IMR-90 (cell line): Measurements from ENCODE around the gene AAK1. TPM values are rescaled to one million over a fixed set of nuclear protein-coding genes. Genes with fewer than 3 reads are reported as not detected.
A peak's percentile ranks its signal among the peaks of the same experiment; 100 is the strongest.

ENCODE experiments used
- ATAC-seq: fragments of 200-7000 bp; cut with Tn5 transposase; 2 replicates; pipeline ENCODE4 v1.9.1; 2020; ENCODE audit warnings: low read depth, mild to moderate bottlenecking, moderate library complexity
- BruUV-seq: library from RNA; stranded (reverse); fragments of 400-500 nt; replicated peaks from 2 replicates; lab custom pipeline; 2021; lab: Mats Ljungman, UMichigan
- CTCF ChIA-PET: fragments of 300-600 bp; formaldehyde crosslinking; extraction: SDS; loops from one replicate; lab custom pipeline; 2021; ENCODE audit warnings: antibody characterized with exemption; lab: Yijun Ruan, JAX
- POLR2A ChIA-PET: fragments of 300-600 bp; sonication (Branson Sonifier 250); formaldehyde crosslinking; loops from one replicate; lab custom pipeline; 2022; ENCODE audit warnings: antibody characterized with exemption; ENCODE audit not compliant: unreplicated experiment; lab: Charles Lee
- DNase-seq: peaks from one replicate; pipeline ENCODE4 v3.0.0; 2013
- H2AFZ ChIP-seq: replicated peaks from 2 replicates; pipeline ENCODE3; 2013; ENCODE audit warnings: low read length, mild to moderate bottlenecking; ENCODE audit not compliant: poor library complexity
- H2AK5ac ChIP-seq: 2 replicates; pipeline ENCODE4 v1.6.1; 2013; ENCODE audit warnings: low read depth, low read length, inconsistent platforms
- H2AK9ac ChIP-seq: replicated peaks from 2 replicates; pipeline ENCODE3; 2013; ENCODE audit warnings: mild to moderate bottlenecking, low read depth, low read length, moderate library complexity; ENCODE audit not compliant: poor library complexity
- H2BK120ac ChIP-seq: 2 replicates; pipeline ENCODE4 v1.6.1; 2013; ENCODE audit warnings: low read depth, low read length, inconsistent platforms
- H2BK15ac ChIP-seq: 3 replicates; pipeline ENCODE4 v1.6.1; 2013; ENCODE audit warnings: low read depth, low read length, inconsistent platforms
- H2BK20ac ChIP-seq: 2 replicates; pipeline ENCODE4 v1.6.1; 2013; ENCODE audit warnings: low read depth, mild to moderate bottlenecking, inconsistent platforms, low read length, moderate library complexity
- H2BK5ac ChIP-seq: 2 replicates; pipeline ENCODE4 v1.6.1; 2013; ENCODE audit warnings: mild to moderate bottlenecking, low read depth, low read length, inconsistent platforms; ENCODE audit not compliant: poor library complexity, severe bottlenecking
- H3K14ac ChIP-seq: replicated peaks from 2 replicates; pipeline ENCODE4 v1.6.1; 2013; ENCODE audit warnings: low read depth, low read length, inconsistent platforms
- H3K18ac ChIP-seq: 2 replicates; pipeline ENCODE4 v1.6.1; 2013; ENCODE audit warnings: low read depth, low read length, control low read depth
- H3K23ac ChIP-seq: 2 replicates; pipeline ENCODE4 v1.6.1; 2013; ENCODE audit warnings: low read depth, low read length, inconsistent platforms
- H3K27ac ChIP-seq: 2 replicates; pipeline ENCODE4 v1.5.1; 2013; ENCODE audit warnings: mild to moderate bottlenecking, control low read depth, low read length; ENCODE audit not compliant: insufficient read depth
- H3K27me3 ChIP-seq: 2 replicates; pipeline ENCODE4 v1.6.1; 2013; ENCODE audit warnings: low read length; ENCODE audit not compliant: control insufficient read depth, insufficient read depth
- H3K36me3 ChIP-seq: 2 replicates; pipeline ENCODE4 v1.6.1; 2013; ENCODE audit warnings: low read length, mixed read lengths; ENCODE audit not compliant: control insufficient read depth, insufficient read depth
- H3K4ac ChIP-seq: 2 replicates; pipeline ENCODE4 v1.6.1; 2013; ENCODE audit warnings: low read depth, low read length, inconsistent platforms
- H3K4me1 ChIP-seq: 2 replicates; pipeline ENCODE4 v1.6.1; 2013; ENCODE audit warnings: low read length, mixed read lengths; ENCODE audit not compliant: control insufficient read depth, insufficient read depth
- H3K4me2 ChIP-seq: 2 replicates; pipeline ENCODE4 v1.6.1; 2013; ENCODE audit warnings: low read depth, mild to moderate bottlenecking, control low read depth, low read length, moderate library complexity
- H3K4me3 ChIP-seq: 2 replicates; pipeline ENCODE4 v1.5.1; 2013; ENCODE audit warnings: low read depth, mild to moderate bottlenecking, control low read depth, low read length, moderate library complexity; ENCODE audit not compliant: insufficient read depth
- H3K56ac ChIP-seq: 2 replicates; pipeline ENCODE4 v1.6.1; 2013; ENCODE audit warnings: low read length, inconsistent platforms; ENCODE audit not compliant: insufficient read depth; ENCODE audit errors: extremely low read depth
- H3K79me1 ChIP-seq, 2 experiments: 2 replicates each; pipeline ENCODE4 v1.6.1; 2013; ENCODE audit warnings: low read length in 2 of 2, inconsistent platforms in 1 of 2, low read depth in 1 of 2
- H3K9ac ChIP-seq: 2 replicates; pipeline ENCODE4 v1.6.1; 2013; ENCODE audit warnings: low read depth, low read length, control low read depth
- H3K9me1 ChIP-seq: 2 replicates; pipeline ENCODE4 v1.6.1; 2013; ENCODE audit warnings: low read length, inconsistent platforms; ENCODE audit not compliant: insufficient read depth
- H3K9me3 ChIP-seq: 2 replicates; pipeline ENCODE4 v1.6.1; 2013; ENCODE audit warnings: low read length; ENCODE audit not compliant: control insufficient read depth, insufficient read depth
- H4K20me1 ChIP-seq: 2 replicates; pipeline ENCODE4 v1.6.1; 2013; ENCODE audit warnings: low read length, inconsistent platforms; ENCODE audit not compliant: insufficient read depth
- H4K5ac ChIP-seq: 2 replicates; pipeline ENCODE4 v1.6.1; 2013; ENCODE audit warnings: mild to moderate bottlenecking, low read depth, low read length, control low read depth
- H4K8ac ChIP-seq, 2 experiments: 2 replicates each; pipeline ENCODE4 v1.6.1; 2013; ENCODE audit warnings: low read depth in 2 of 2, low read length in 2 of 2, control low read depth in 1 of 2, inconsistent platforms in 1 of 2
- H4K91ac ChIP-seq: 2 replicates; pipeline ENCODE4 v1.6.1; 2013; ENCODE audit warnings: low read depth, low read length, inconsistent platforms; ENCODE audit not compliant: insufficient read depth
- BHLHE40 ChIP-seq: fragments of 150-350 bp; IDR thresholded peaks from 2 replicates; pipeline ENCODE4 v1.6.1; 2016; ENCODE audit warnings: mild to moderate bottlenecking, low read depth, low read length
- CEBPB ChIP-seq: IDR thresholded peaks from 2 replicates; pipeline ENCODE4 v1.6.1; 2012; ENCODE audit warnings: low read depth, low read length, improper control_type of control experiment
- CHD1 ChIP-seq: IDR thresholded peaks from 2 replicates; pipeline ENCODE4 v1.6.1; 2012; ENCODE audit warnings: low read depth, low read length, improper control_type of control experiment
- NFE2L2 ChIP-seq: fragments of 150-350 bp; IDR thresholded peaks from 2 replicates; pipeline ENCODE4 v1.6.1; 2016; ENCODE audit warnings: low read depth, mild to moderate bottlenecking, low read length
- POLR2A ChIP-seq: IDR thresholded peaks from 2 replicates; pipeline ENCODE4 v1.6.1; 2012; ENCODE audit warnings: mild to moderate bottlenecking, low read depth, low read length
- RAD21 ChIP-seq: IDR thresholded peaks from 2 replicates; pipeline ENCODE4 v1.6.1; 2012; ENCODE audit warnings: low read length, improper control_type of control experiment
- RCOR1 ChIP-seq: IDR thresholded peaks from 2 replicates; pipeline ENCODE4 v1.6.1; 2012; ENCODE audit warnings: mild to moderate bottlenecking, low read length, improper control_type of control experiment; ENCODE audit not compliant: insufficient replicate concordance
- RFX5 ChIP-seq: IDR thresholded peaks from 2 replicates; pipeline ENCODE4 v1.8.0; 2012; ENCODE audit warnings: low read depth, mild to moderate bottlenecking, low read length, moderate library complexity
- SMC3 ChIP-seq: fragments of 150-350 bp; IDR thresholded peaks from 2 replicates; pipeline ENCODE4 v1.6.1; 2016; ENCODE audit warnings: low read depth, mild to moderate bottlenecking, antibody characterized with exemption, low read length, moderate library complexity
- WGBS, 2 experiments: methylation state at CpG; one replicate each; pipeline versions ENCODE4 v1.1.5 to v1.1.7; 2013; ENCODE audit warnings: missing lambda C conversion rate in 2 of 2; ENCODE audit not compliant: insufficient read length in 1 of 2; ENCODE audit errors: extremely low coverage in 2 of 2; 5-methylcytosine and 5-hydroxymethylcytosine counted together
- dilution Hi-C: fragments of 300-500 bp; cut with HindIII; formaldehyde crosslinking; loops from one replicate; pipeline ENCODE4 v1.14.3; 2018; ENCODE audit warnings: low sequenced_read_pairs; ENCODE audit not compliant: unreplicated experiment
- in situ Hi-C: fragments of 300-500 bp; cut with MboI; formaldehyde crosslinking; loops from 3 replicates; pipeline ENCODE4 v1.14.3; 2019; ENCODE audit warnings: low sequenced_read_pairs, inconsistent platforms, mixed read lengths
- intact Hi-C: fragments of 100-400 bp; cut with micrococcal nuclease; formaldehyde crosslinking; loops from 2 replicates; pipeline ENCODE4 v1.10.0; 2022
- polyA plus RNA-seq, 3 experiments: library from polyadenylated mRNA; depleted of rRNA; stranded (reverse); fragments of >200 nt; gene quantifications; 2 replicates each; pipeline ENCODE4 v1.2.3, GENCODE V29; 2012; ENCODE audit warnings: low replicate concordance in 1 of 3
- total RNA-seq: library from RNA; depleted of rRNA; stranded (reverse); fragments of >200 nt; gene quantifications from 2 replicates; pipeline ENCODE4 v1.2.3, GENCODE V29; 2012
- TF ChIP-seq, protein P1 (sequence below): conservative IDR thresholded peaks from 2 replicates; pipeline ENCODE4 v1.5.1; 2012; ENCODE audit warnings: mild to moderate bottlenecking, low read depth, low read length, improper control_type of control experiment
- TF ChIP-seq, protein P2 (sequence below): fragments of 150-350 bp; IDR thresholded peaks from 2 replicates; pipeline ENCODE4 v1.6.1; 2016; ENCODE audit warnings: low read depth, mild to moderate bottlenecking, low read length, moderate library complexity, borderline replicate concordance

Gene AAK1
- total and polyA plus RNA-seq, 2 of the 4 experiments (the other 2 are of a cell fraction): 21.9 to 26.5 TPM

DNA sequence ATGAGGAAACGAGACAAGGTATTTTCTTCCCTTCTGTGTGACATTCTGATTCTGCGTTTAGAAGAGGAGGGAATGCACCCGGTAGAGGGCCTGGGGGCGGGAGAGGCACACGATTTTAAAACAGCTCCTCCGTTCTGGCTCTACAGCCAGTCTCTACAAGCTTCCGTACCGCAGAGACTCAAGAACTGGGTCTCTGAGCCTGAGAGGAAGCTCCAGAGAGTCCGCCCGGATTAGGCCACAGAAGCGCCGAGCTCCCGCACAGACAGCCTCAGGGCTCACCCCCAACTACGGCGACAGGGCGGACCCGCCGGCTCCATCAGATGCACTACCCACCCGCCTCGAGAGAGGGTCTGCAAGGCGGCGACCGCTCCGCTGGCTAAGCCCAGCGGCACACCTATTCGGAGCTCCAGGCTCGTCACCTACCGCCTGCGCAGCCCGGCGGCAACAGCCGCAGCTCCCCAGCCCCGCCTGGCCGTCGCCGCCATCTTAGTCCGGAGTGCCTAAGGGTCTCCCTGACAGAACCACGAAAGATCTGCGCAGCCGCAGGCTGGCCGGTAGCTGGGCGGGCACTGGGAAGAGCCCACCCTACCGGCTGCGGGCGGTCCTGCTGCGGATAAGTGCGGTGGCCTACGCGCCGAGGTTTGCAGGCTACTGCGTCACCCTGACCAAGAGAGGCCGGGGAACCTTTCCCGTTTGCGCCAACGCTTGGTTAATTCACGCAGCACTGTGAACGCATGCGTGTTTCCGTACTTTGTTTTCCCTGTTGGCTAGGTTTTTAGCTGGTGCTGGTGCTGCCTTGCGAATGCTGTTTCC lies 206.4 kb downstream of the AAK1 start, which contains the start of gene NFU1 (continued):
- TF ChIP-seq RFX5 (no peak), CEBPB (peak; percentile 58; the same call in 1 of the 2 replicates), CHD1 (no peak)

DNA sequence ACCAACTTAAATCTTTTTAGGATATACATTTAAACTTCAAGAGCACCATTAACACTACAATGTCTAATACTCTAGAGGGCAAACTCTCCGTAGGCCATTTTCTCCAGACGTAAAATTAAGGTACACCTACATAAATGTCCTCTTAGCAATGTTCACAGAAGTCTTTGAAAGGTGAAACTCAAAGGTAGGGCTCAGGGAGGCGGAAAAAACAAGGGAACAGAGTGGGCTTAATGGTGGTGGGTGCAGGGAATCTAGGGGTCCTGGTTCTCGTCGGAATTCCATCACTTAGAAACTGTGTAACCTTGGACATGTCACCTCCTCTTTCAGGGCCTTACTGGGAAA lies 207.0 kb downstream of the AAK1 start:
- peak overlapping the region; percentile 89 for H3K4me2 ChIP-seq
- peak overlapping the region; percentile 96 for H3K14ac ChIP-seq
- peak overlapping the region; percentile 46 for H2BK5ac ChIP-seq
- H2AK9ac ChIP-seq: peak overlapping the region; percentile 83
- no peaks in the 10 kb centered on the region for H3K9me3 ChIP-seq
- H3K56ac ChIP-seq: peak overlapping the region; percentile 80
- H4K8ac ChIP-seq: peak overlapping the region; percentile 75 to 95
- peak overlapping the region; percentile 41 for H4K5ac ChIP-seq
- H3K9me1 ChIP-seq: peaks cover 5% of the 10 kb centered on the region; the same call in 1 of the 2 replicates
- H2BK20ac ChIP-seq: no peak overlapping the region; the same call in 1 of the 2 replicates
- peak overlapping the region; percentile 67 for H4K91ac ChIP-seq
- in situ Hi-C loops: no loop called here
- ATAC-seq (no peak), DNase-seq (no peak)
- H2AFZ ChIP-seq: peak overlapping the region; percentile 86
- H2AK5ac ChIP-seq: peak overlapping the region; percentile 80
- peak overlapping the region; percentile 2; the same call in 1 of the 2 replicates for H3K18ac ChIP-seq
- H3K9ac ChIP-seq: peak overlapping the region; percentile 83
- peak overlapping the region; percentile 59 for H3K4me3 ChIP-seq
- peak overlapping the region; percentile 24; the same call in 1 of the 2 replicates for H2BK120ac ChIP-seq
- no TSS peak for BruUV-seq
- peaks cover 4% of the 10 kb centered on the region for H3K4me1 ChIP-seq
- H3K27ac ChIP-seq: peak overlapping the region; percentile 69
- intact Hi-C loops: loop anchor here (2.0 to 5.0 kb wide), 2 partner anchors 208 to 276 kb away; no protein-coding TSS in a partner anchor
- no peaks in the 10 kb centered on the region for H3K27me3 ChIP-seq
- H3K23ac ChIP-seq: peak overlapping the region; percentile 95
- dilution Hi-C loops: no loop called here
- 0% methylated on average over 2 of the region's 5 CpGs; no CpG with 5 or more reads in 1 of the 2 experiments for WGBS, 2 experiments
- H2BK15ac ChIP-seq: no peak overlapping the region
- ChIA-PET CTCF (interaction anchor here (0.9 kb wide), 1 partner anchor 116 kb away, joined by 3 read pairs; no protein-coding TSS in a partner anchor), POLR2A (no interaction called here)
- H4K20me1 ChIP-seq: no peaks in the 10 kb centered on the region
- H3K36me3 ChIP-seq: no peaks in the 10 kb centered on the region
- H3K79me1 ChIP-seq: peaks cover 22 to 34% of the 10 kb centered on the region in 2 experiments
- peak overlapping the region; percentile 84 for H3K4ac ChIP-seq
- TF ChIP-seq BHLHE40 (no peak), POLR2A (no peak), RFX5 (no peak), RCOR1 (no peak), CHD1 (no peak), CEBPB (no peak), RAD21 (no peak), NFE2L2 (no peak), SMC3 (no peak)
- TF ChIP-seq, protein P1, sequence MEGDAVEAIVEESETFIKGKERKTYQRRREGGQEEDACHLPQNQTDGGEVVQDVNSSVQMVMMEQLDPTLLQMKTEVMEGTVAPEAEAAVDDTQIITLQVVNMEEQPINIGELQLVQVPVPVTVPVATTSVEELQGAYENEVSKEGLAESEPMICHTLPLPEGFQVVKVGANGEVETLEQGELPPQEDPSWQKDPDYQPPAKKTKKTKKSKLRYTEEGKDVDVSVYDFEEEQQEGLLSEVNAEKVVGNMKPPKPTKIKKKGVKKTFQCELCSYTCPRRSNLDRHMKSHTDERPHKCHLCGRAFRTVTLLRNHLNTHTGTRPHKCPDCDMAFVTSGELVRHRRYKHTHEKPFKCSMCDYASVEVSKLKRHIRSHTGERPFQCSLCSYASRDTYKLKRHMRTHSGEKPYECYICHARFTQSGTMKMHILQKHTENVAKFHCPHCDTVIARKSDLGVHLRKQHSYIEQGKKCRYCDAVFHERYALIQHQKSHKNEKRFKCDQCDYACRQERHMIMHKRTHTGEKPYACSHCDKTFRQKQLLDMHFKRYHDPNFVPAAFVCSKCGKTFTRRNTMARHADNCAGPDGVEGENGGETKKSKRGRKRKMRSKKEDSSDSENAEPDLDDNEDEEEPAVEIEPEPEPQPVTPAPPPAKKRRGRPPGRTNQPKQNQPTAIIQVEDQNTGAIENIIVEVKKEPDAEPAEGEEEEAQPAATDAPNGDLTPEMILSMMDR: no peak
- TF ChIP-seq, protein P2, sequence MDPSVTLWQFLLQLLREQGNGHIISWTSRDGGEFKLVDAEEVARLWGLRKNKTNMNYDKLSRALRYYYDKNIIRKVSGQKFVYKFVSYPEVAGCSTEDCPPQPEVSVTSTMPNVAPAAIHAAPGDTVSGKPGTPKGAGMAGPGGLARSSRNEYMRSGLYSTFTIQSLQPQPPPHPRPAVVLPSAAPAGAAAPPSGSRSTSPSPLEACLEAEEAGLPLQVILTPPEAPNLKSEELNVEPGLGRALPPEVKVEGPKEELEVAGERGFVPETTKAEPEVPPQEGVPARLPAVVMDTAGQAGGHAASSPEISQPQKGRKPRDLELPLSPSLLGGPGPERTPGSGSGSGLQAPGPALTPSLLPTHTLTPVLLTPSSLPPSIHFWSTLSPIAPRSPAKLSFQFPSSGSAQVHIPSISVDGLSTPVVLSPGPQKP: no peak
